Panc1 (cell line): ENCODE measurements around the gene SLC25A34.

Experiments used
- CTCF ChIP-seq: fragments of 450-650 bp; IDR thresholded peaks from 2 replicates; pipeline ENCODE4 v1.5.1; 2017; ENCODE audit warnings: mild to moderate bottlenecking
- REST ChIP-seq, 2 experiments: IDR thresholded peaks; 2 replicates each; pipeline ENCODE4 v1.6.1; 2011 to 2012; ENCODE audit warnings: low read depth in 2 of 2, control low read depth in 1 of 2, low read length in 1 of 2, mild to moderate bottlenecking in 1 of 2, moderate library complexity in 1 of 2; ENCODE audit not compliant: insufficient read depth in 1 of 2

- TF ChIP-seq CTCF (no peak), REST (IDR thresholded peaks at IDR 0.05; ENCODE audit: insufficient read depth in 1 of 2, low read depth in 2 of 2, low read length in 1 of 2) (no peak)
Measured at GRCh38 chr1:15704526-15705183, 31.4 kb upstream of the SLC25A34 start.
